Lung microvascular endothelial cell (primary cell): ENCODE measurements around the gene TAS1R1. TPM values are rescaled to one million over a fixed set of nuclear protein-coding genes. Genes with fewer than 3 reads are reported as not detected.

Experiments
- DNase-seq, 2 donors: peaks; one replicate each; pipeline versions ENCODE4 v3.0.0 to v3.0.0-alpha.2; 2010; ENCODE audit warnings: low read depth in 2 of 2
- total RNA-seq: library from RNA; depleted of rRNA; stranded (reverse); fragments of >200 nt; gene quantifications from 2 replicates; pipeline ENCODE4 v1.2.1, GENCODE V29; 2014

Gene TAS1R1
- total RNA-seq, 1 donor from 2014 or later, result not detected

GRCh38 chr1:6628971-6629479 lies 73.9 kb downstream of the TAS1R1 start:
- no peak for DNase-seq

Other genes starting within 250 kb of the TAS1R1 start
- gene ACOT7, start 161.5 kb upstream of the TAS1R1 start, total RNA-seq, result 10.7 and 25.1 TPM in 2 replicates
- 7.3 and 19.8 TPM in 2 replicates for gene HES2, start 135.4 kb upstream of the TAS1R1 start, total RNA-seq
- 0.20 and 0.65 TPM in 2 replicates for gene ESPN, start 130.5 kb upstream of the TAS1R1 start, total RNA-seq
- gene TNFRSF25, start 89.1 kb upstream of the TAS1R1 start, total RNA-seq, result 3.3 and 5.2 TPM in 2 replicates
- gene PLEKHG5, start 63.6 kb upstream of the TAS1R1 start, total RNA-seq, result 17.9 and 20.9 TPM in 2 replicates
- gene NOL9, start 794 bp upstream of the TAS1R1 start, total RNA-seq, result 12.9 and 15.1 TPM in 2 replicates
- gene ZBTB48, start 24.7 kb downstream of the TAS1R1 start, total RNA-seq, result 7.4 and 10.7 TPM in 2 replicates
- gene KLHL21, start 47.6 kb downstream of the TAS1R1 start, total RNA-seq, result 12.4 and 18.3 TPM in 2 replicates
- 7.7 and 7.8 TPM in 2 replicates for gene PHF13, start 58.4 kb downstream of the TAS1R1 start, total RNA-seq
- 13.5 and 19.8 TPM in 2 replicates for gene THAP3, start 69.6 kb downstream of the TAS1R1 start, total RNA-seq
- 32.5 and 41.1 TPM in 2 replicates for gene DNAJC11, start 146.5 kb downstream of the TAS1R1 start, total RNA-seq
- gene CAMTA1, start 230.1 kb downstream of the TAS1R1 start, total RNA-seq, result 36.6 and 40.9 TPM in 2 replicates